Subcutaneous adipose tissue (tissue), 4 donors: ENCODE results near the gene C1S. TPM values are rescaled to one million over a fixed set of nuclear protein-coding genes. Genes with fewer than 3 reads are reported as not detected.

Experiments
- CTCF ChIP-seq: fragments of 450-650 bp; IDR thresholded peaks from one replicate; pipeline ENCODE4 v1.5.1; 2016; ENCODE audit warnings: low read depth, mild to moderate bottlenecking, control low read depth, antibody characterized with exemption, moderate library complexity
- total RNA-seq, 4 donors: library from RNA; depleted of rRNA; stranded (reverse); fragments of >200 nt; gene quantifications; one replicate each; pipeline ENCODE4 v1.1.0, GENCODE V29; 2016

C1S gene
- total RNA-seq, 4 donors from 2014 or later = 328 to 926 (median 676) TPM

GRCh38 chr12:7101047-7101693 lies 40.7 kb downstream of the C1S start:
- TF ChIP-seq CTCF = no peak

DNA sequence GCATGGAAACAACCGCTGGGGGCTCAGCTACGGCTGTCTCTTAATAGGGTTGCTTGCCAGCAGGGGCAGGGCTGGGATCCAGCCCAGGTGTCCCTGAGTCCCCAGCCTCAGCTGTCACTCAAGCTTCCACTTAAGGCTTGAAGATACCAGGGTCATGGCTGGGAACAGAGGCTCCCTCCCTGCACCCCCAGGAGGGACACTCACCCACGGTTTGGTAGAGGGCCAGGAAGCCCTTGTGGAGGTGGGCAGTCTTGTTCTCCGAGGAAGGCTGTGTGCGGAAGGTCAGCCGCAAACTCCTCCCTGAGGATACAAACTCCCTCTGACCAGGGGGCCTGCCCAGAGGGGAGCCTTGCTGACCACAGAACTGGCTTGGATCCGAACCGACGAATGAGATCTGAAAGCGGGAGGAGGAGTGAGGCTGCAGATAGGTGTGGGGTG lies 41.2 kb downstream of the C1S start:
- TF ChIP-seq CTCF = no peak

GRCh38 chr12:7102582-7102981 lies 42.1 kb downstream of the C1S start:
- no peak for TF ChIP-seq CTCF

DNA sequence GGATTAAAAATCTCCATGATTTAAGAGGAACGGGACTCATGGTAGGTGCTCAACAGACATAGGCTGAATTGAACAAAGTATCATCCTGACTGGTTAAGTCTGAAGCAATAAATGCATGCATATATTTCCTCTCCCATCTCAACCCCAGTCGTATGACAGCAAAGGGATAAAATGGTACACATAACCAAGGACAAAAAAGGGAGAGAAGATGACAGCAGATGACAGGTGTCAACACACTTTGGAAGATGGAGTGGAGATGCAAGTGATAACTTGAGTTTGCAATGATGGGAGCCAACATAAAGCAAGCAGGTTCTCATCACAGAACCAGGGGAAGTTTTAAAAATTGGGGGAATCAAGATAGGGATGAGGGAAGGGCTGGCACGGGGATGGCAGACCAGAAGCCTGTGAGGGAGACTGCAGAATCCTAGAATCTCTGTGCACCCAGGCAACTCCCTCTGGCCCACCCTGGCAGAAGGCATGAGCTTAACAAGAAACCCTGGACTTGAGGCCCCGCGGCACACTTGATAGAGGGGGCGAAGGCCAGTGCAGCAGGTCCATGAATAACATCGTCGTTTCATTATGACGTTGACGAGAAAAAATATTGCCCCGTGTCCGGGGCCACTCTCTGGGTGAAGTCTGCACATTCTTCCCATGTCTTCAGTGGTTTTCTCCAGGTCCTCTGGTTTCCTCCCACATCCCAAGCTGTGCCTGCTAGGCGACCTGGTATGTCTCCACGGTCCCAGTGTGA lies 43.5 kb downstream of the C1S start:
- TF ChIP-seq CTCF = no peak

DNA sequence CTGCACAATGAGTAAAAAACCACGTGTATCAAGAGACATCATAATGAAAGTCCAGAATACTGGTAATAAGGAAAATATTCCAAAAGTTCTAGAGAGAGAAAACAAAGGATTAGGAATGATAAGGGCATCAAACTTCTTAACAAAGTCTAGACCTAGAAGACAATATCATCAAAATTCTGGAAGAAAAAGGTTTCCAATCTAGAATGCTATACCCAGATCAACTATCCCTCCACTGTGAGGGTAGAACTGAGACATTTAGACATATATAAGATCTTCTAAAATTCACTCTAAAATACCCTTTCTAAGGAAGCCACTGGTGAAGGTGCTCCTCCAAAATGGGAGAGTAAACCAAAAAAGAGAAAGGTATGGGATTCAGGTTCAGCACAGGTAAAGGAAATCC lies 45.6 kb downstream of the C1S start:
- TF ChIP-seq CTCF = no peak

DNA sequence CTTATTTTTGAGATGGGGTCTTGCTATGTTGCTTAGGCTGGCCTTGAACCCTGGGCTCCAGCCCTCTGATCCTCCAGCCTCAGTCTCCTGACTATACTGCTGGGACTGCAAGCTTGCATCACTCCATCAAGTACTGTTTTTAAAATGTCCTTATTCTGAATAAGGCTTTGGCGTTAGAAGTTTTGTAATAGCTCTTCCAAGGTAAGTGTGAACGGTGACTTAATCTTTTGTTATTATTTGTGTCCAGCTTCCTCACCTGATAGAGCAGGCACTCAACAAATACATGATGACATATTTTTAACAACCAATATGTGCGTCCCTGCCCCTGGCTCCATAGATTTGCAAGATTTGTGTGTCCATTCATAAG lies 47.1 kb downstream of the C1S start:
- no peak for TF ChIP-seq CTCF

GRCh38 chr12:7108003-7108795 lies 47.7 kb downstream of the C1S start:
- TF ChIP-seq CTCF = no peak
